Activated CD4-positive, alpha-beta memory T cell treated with anti-CD3 and anti-CD28 coated beads for 36 hours (primary cell): Measurements from ENCODE around the gene RAP1A. TPM values are rescaled to one million over a fixed set of nuclear protein-coding genes. Genes with fewer than 3 reads are reported as not detected.
A peak's percentile ranks its signal among the peaks of the same experiment; 100 is the strongest.

Experiments
- CTCF ChIA-PET: fragments of 350-600 bp; sonication (Branson Sonifier 250); formaldehyde crosslinking; loops from one replicate; lab custom pipeline; 2021; ENCODE audit warnings: antibody characterized with exemption, inconsistent platforms; lab: Charles Lee
- POLR2A ChIA-PET: fragments of 350-600 bp; sonication (Branson Sonifier 250); formaldehyde crosslinking; loops from one replicate; lab custom pipeline; 2021; ENCODE audit warnings: antibody characterized with exemption; lab: Charles Lee
- DNase-seq: peaks from one replicate; pipeline ENCODE4 v3.0.0-alpha.2; 2020
- H3K27ac Mint-ChIP-seq: one replicate; pipeline ENCODE4 v1.8.0; 2021; ENCODE audit warnings: mixed read lengths
- H3K27me3 Mint-ChIP-seq: one replicate; pipeline ENCODE4 v1.8.0; 2021; ENCODE audit warnings: mixed read lengths
- H3K36me3 Mint-ChIP-seq: one replicate; pipeline ENCODE4 v1.8.0; 2021; ENCODE audit warnings: mixed read lengths
- H3K4me1 Mint-ChIP-seq: one replicate; pipeline ENCODE4 v1.8.0; 2021; ENCODE audit warnings: low read depth, mixed read lengths
- H3K4me3 Mint-ChIP-seq: one replicate; pipeline ENCODE4 v1.8.0; 2021; ENCODE audit warnings: mild to moderate bottlenecking, mixed read lengths
- H3K9me3 Mint-ChIP-seq: one replicate; pipeline ENCODE4 v1.8.0; 2021; ENCODE audit warnings: mixed read lengths
- intact Hi-C: fragments of 100-400 bp; cut with micrococcal nuclease; formaldehyde crosslinking; loops from one replicate; pipeline ENCODE4 v1.15.1; 2023
- total RNA-seq, 2 experiments: library from RNA; stranded (reverse); gene quantifications; one replicate each; pipeline ENCODE4 v1.2.3, GENCODE V29; 2021

RAP1A gene
- total RNA-seq, 2 experiments from 2014 or later = 292 to 294 TPM

GRCh38 chr1:111717450-111717849 lies 97.9 kb downstream of the RAP1A start:
- ChIA-PET CTCF (interaction anchor here (5.2 kb wide), 1 partner anchor 30 kb away, joined by 84 read pairs; no protein-coding TSS in a partner anchor), POLR2A (interaction anchor here (0.6 kb wide), 1 partner anchor 305 kb away, joined by 3 read pairs; no protein-coding TSS in a partner anchor)
- H3K4me1 Mint-ChIP-seq = peaks cover 5% of the 10 kb centered on the region
- no peaks in the 10 kb centered on the region for H3K27me3 Mint-ChIP-seq
- peaks cover 8% of the 10 kb centered on the region for H3K36me3 Mint-ChIP-seq
- H3K27ac Mint-ChIP-seq = peak overlapping the region; percentile 19
- no peaks in the 10 kb centered on the region for H3K9me3 Mint-ChIP-seq
- intact Hi-C loops = no loop called here
- H3K4me3 Mint-ChIP-seq = no peak overlapping the region
- DNase-seq = no peak

GRCh38 chr1:111719135-111719534 lies 99.5 kb downstream of the RAP1A start:
- intact Hi-C loops = no loop called here
- ChIA-PET POLR2A (interaction anchor here (1.1 kb wide), 1 partner anchor 18 kb away, joined by 3 read pairs; no protein-coding TSS in a partner anchor), CTCF (no interaction called here)
- Mint-ChIP-seq H3K27me3 (no peaks in the 10 kb centered on the region), H3K4me3 (no peak overlapping the region), H3K4me1 (peaks cover 16% of the 10 kb centered on the region), H3K27ac (no peak overlapping the region), H3K36me3 (peaks cover 8% of the 10 kb centered on the region), H3K9me3 (no peaks in the 10 kb centered on the region)
- no peak for DNase-seq

GRCh38 chr1:111719674-111720132 lies 100.1 kb downstream of the RAP1A start:
- DNase-seq = no peak
- intact Hi-C loops = no loop called here
- no peaks in the 10 kb centered on the region for H3K9me3 Mint-ChIP-seq
- peak overlapping the region; percentile 1 for H3K27ac Mint-ChIP-seq
- POLR2A ChIA-PET = interaction anchor here (1.1 kb wide), 1 partner anchor 19 kb away, joined by 3 read pairs; no protein-coding TSS in a partner anchor
- H3K27me3 Mint-ChIP-seq = no peaks in the 10 kb centered on the region
- H3K36me3 Mint-ChIP-seq = peaks cover 8% of the 10 kb centered on the region
- H3K4me3 Mint-ChIP-seq = no peak overlapping the region
- H3K4me1 Mint-ChIP-seq = peaks cover 18% of the 10 kb centered on the region
- CTCF ChIA-PET = no interaction called here

GRCh38 chr1:111720274-111720976 lies 100.8 kb downstream of the RAP1A start:
- Mint-ChIP-seq H3K27me3 (no peaks in the 10 kb centered on the region), H3K4me3 (no peak overlapping the region), H3K27ac (peak overlapping the region; percentile 38), H3K4me1 (peaks cover 18% of the 10 kb centered on the region), H3K9me3 (no peaks in the 10 kb centered on the region), H3K36me3 (peaks cover 8% of the 10 kb centered on the region)
- ChIA-PET POLR2A (no interaction called here), CTCF (interaction anchor here (0.8 to 1.0 kb wide), 2 partner anchors 10 to 36 kb away, joined by 3 read pairs; no protein-coding TSS in a partner anchor)
- intact Hi-C loops = no loop called here
- DNase-seq = no peak

GRCh38 chr1:111720977-111721786 lies 101.6 kb downstream of the RAP1A start:
- POLR2A ChIA-PET = no interaction called here
- peak overlapping the region; percentile 38 for H3K27ac Mint-ChIP-seq
- DNase-seq = no peak
- no peak overlapping the region for H3K4me3 Mint-ChIP-seq
- intact Hi-C loops = no loop called here
- CTCF ChIA-PET = interaction anchor here (0.8 to 1.0 kb wide), 2 partner anchors 10 to 35 kb away, joined by 3 read pairs; no protein-coding TSS in a partner anchor
- H3K9me3 Mint-ChIP-seq = no peaks in the 10 kb centered on the region
- H3K27me3 Mint-ChIP-seq = no peaks in the 10 kb centered on the region
- H3K4me1 Mint-ChIP-seq = peaks cover 18% of the 10 kb centered on the region
- peaks cover 8% of the 10 kb centered on the region for H3K36me3 Mint-ChIP-seq

- H3K27ac Mint-ChIP-seq = no peak overlapping the region
- DNase-seq = no peak
- no peak overlapping the region for H3K4me3 Mint-ChIP-seq
- H3K4me1 Mint-ChIP-seq = peaks cover 18% of the 10 kb centered on the region
- intact Hi-C loops = no loop called here
- ChIA-PET POLR2A (no interaction called here), CTCF (interaction anchor here (0.7 to 1.5 kb wide), 2 partner anchors 24 to 28 kb away, joined by 3 to 4 read pairs; no protein-coding TSS in a partner anchor)
- H3K9me3 Mint-ChIP-seq = no peaks in the 10 kb centered on the region
- no peaks in the 10 kb centered on the region for H3K36me3 Mint-ChIP-seq
- H3K27me3 Mint-ChIP-seq = no peaks in the 10 kb centered on the region
These were observed 103.7 kb downstream of the RAP1A start for GRCh38 chr1:111723091-111723806.

GRCh38 chr1:111723871-111724270 lies 104.3 kb downstream of the RAP1A start:
- Mint-ChIP-seq H3K4me1 (peaks cover 18% of the 10 kb centered on the region), H3K27ac (no peak overlapping the region), H3K4me3 (no peak overlapping the region), H3K9me3 (no peaks in the 10 kb centered on the region), H3K27me3 (no peaks in the 10 kb centered on the region), H3K36me3 (no peaks in the 10 kb centered on the region)
- CTCF ChIA-PET = interaction anchor here (0.7 kb wide), 1 partner anchor 27 kb away, joined by 3 read pairs; no protein-coding TSS in a partner anchor
- no peak for DNase-seq
- POLR2A ChIA-PET = no interaction called here
- intact Hi-C loops = no loop called here

- Mint-ChIP-seq H3K4me3 (no peak overlapping the region), H3K27ac (no peak overlapping the region), H3K9me3 (no peaks in the 10 kb centered on the region), H3K4me1 (peaks cover 18% of the 10 kb centered on the region), H3K27me3 (no peaks in the 10 kb centered on the region), H3K36me3 (no peaks in the 10 kb centered on the region)
- CTCF ChIA-PET = interaction anchor here (1.5 to 2.9 kb wide), 2 partner anchors 9 to 22 kb away, joined by 5 to 6 read pairs; no protein-coding TSS in a partner anchor
- POLR2A ChIA-PET = interaction anchor here (0.6 kb wide), 1 partner anchor 870 kb away, joined by 3 read pairs; no protein-coding TSS in a partner anchor
- intact Hi-C loops = no loop called here
- DNase-seq = no peak
These were observed 105.6 kb downstream of the RAP1A start for GRCh38 chr1:111725192-111725591.

- Mint-ChIP-seq H3K4me1 (peaks cover 16% of the 10 kb centered on the region), H3K27me3 (no peaks in the 10 kb centered on the region), H3K27ac (no peak overlapping the region), H3K36me3 (no peaks in the 10 kb centered on the region), H3K9me3 (no peaks in the 10 kb centered on the region), H3K4me3 (no peak overlapping the region)
- ChIA-PET POLR2A (no interaction called here), CTCF (interaction anchor here (2.9 to 4.0 kb wide), 2 partner anchors 12 to 20 kb away, joined by 6 to 18 read pairs; no protein-coding TSS in a partner anchor)
- intact Hi-C loops = no loop called here
- DNase-seq = no peak
These were observed 107.5 kb downstream of the RAP1A start for GRCh38 chr1:111727056-111727455.

GRCh38 chr1:111729271-111729921 lies 109.8 kb downstream of the RAP1A start:
- Mint-ChIP-seq H3K36me3 (no peaks in the 10 kb centered on the region), H3K27ac (no peak overlapping the region), H3K4me1 (peaks cover 3% of the 10 kb centered on the region), H3K4me3 (no peak overlapping the region), H3K9me3 (no peaks in the 10 kb centered on the region), H3K27me3 (no peaks in the 10 kb centered on the region)
- CTCF ChIA-PET = interaction anchor here (4.0 kb wide), 1 partner anchor 14 kb away, joined by 18 read pairs; no protein-coding TSS in a partner anchor
- no peak for DNase-seq
- POLR2A ChIA-PET = no interaction called here
- intact Hi-C loops = no loop called here
